Measurements from ENCODE around the gene KASH5. TPM values are rescaled to one million over a fixed set of nuclear protein-coding genes. Genes with fewer than 3 reads are reported as not detected.

The KASH5 gene
- total and polyA plus RNA-seq, 4 donors, result 0.52 to 2.9 (median 1.5) TPM; not detected in 1

DNA sequence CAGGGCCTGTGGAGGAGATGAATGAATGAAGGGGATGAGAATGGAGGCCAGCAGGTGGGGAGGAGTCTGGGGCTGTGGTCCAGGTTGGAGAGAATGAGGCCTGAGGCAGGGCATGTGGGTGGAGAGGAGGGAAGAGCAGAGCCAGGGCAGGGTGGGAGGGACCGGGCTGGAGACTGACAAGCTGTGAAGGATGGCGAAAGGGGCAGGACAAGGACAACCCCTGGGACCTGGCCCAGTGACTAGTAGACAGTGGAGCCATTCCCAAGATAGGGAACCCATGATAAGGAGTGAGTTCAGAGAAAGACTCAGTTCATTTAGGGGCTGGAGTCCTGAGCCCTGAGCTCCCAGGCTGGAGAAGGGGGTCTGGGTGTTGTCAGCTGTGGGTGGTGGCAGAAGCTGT is 32.2 kb downstream of the KASH5 start:
- DNase-seq (no peak), ATAC-seq (ENCODE audit: insufficient read depth, low FRiP score) (no peak)
- peaks cover 0 to under 1% (median 0%) of the 10 kb centered on the region in 4 donors for H3K9me3 ChIP-seq (ENCODE audit: control insufficient read depth in 4 of 4, insufficient read depth in 3 of 4, low read length in 3 of 4)
- no peaks in the 10 kb centered on the region for H3K36me3 ChIP-seq (ENCODE audit: control insufficient read depth in 4 of 4, insufficient read depth in 4 of 4, low read length in 4 of 4)
- H3K4me1 ChIP-seq (ENCODE audit: control insufficient read depth in 5 of 5, insufficient read depth in 5 of 5, low read length in 5 of 5), result peaks cover 0 to 10% (median 7%) of the 10 kb centered on the region in 5 donors
- H3K27ac ChIP-seq (ENCODE audit: low read depth in 1 of 2, low read length in 1 of 2), result no peak overlapping the region
- WGBS, 2 donors, result 75 to 86% methylated on average over 2 of the region's 2 CpGs
- H3K4me3 ChIP-seq, result no peak overlapping the region
- TF ChIP-seq, protein P1, sequence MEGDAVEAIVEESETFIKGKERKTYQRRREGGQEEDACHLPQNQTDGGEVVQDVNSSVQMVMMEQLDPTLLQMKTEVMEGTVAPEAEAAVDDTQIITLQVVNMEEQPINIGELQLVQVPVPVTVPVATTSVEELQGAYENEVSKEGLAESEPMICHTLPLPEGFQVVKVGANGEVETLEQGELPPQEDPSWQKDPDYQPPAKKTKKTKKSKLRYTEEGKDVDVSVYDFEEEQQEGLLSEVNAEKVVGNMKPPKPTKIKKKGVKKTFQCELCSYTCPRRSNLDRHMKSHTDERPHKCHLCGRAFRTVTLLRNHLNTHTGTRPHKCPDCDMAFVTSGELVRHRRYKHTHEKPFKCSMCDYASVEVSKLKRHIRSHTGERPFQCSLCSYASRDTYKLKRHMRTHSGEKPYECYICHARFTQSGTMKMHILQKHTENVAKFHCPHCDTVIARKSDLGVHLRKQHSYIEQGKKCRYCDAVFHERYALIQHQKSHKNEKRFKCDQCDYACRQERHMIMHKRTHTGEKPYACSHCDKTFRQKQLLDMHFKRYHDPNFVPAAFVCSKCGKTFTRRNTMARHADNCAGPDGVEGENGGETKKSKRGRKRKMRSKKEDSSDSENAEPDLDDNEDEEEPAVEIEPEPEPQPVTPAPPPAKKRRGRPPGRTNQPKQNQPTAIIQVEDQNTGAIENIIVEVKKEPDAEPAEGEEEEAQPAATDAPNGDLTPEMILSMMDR (IDR thresholded peaks at IDR 0.05; ENCODE audit: control extremely low read depth, extremely low read depth), result no peak
- H3K9ac ChIP-seq (ENCODE audit: insufficient read depth in 1 of 2, low read length in 2 of 2), result no peak overlapping the region
- peaks cover 9 to 65% (median 55%) of the 10 kb centered on the region in 3 donors for H3K27me3 ChIP-seq (ENCODE audit: control insufficient read depth in 3 of 3, insufficient read depth in 3 of 3, low read length in 2 of 3)

DNA sequence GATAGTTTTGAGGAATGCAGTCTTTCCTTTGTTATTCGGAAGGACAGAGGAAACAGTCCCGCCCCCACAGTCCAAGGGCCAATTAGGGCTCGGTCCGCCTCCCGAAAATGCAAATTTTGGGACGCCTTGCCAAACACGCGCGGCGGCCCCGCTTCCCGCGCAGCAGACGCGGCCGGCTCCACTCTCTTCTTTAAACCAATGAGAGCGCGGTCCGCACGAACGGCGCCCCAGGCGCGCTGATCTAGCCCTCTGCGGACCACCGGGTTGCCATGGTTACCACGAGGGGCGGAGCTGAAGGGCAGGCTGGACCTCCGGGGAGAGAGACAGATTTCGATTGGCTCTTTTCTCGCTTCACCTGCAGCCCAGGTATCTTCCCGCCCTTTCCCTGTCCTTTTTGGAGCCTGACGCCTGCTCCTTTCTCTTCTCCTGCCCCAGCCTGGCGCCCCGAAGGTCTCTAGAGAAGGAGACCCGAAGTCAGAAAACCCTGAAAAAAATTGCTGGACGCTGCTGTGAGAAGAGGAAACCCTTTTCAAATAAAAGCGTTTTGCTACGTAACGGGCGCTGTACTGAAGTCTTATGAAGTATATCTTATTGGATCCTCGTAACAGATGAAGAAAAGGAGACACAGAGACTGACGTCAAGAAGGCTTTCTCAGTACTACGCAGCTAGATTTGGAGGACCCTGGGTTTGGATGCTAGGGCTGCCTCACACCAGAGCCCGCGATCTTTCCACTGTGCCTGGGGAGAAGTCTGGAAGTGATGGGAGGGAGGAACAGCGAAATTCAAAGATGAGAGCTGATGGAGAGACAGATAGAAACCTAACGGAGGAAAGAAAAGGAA is 33.2 kb downstream of the KASH5 start:
- 8% methylated on average over 48 of the region's 48 CpGs for whole genome bisulfite sequencing, 2 donors
- peaks cover 9 to 75% (median 66%) of the 10 kb centered on the region in 3 donors for H3K27me3 ChIP-seq (ENCODE audit: control insufficient read depth in 3 of 3, insufficient read depth in 3 of 3, low read length in 2 of 3)
- H3K36me3 ChIP-seq (ENCODE audit: control insufficient read depth in 4 of 4, insufficient read depth in 4 of 4, low read length in 4 of 4), result no peaks in the 10 kb centered on the region
- DNase-seq (peak; percentile 85 to 86 (median 85)), ATAC-seq (ENCODE audit: insufficient read depth, low FRiP score) (peak; percentile 42)
- H3K9ac ChIP-seq (ENCODE audit: insufficient read depth in 1 of 2, low read length in 2 of 2), result no peak overlapping the region
- no peak overlapping the region for H3K27ac ChIP-seq (ENCODE audit: low read depth in 1 of 2, low read length in 1 of 2)
- peaks cover 0 to 2% (median 0%) of the 10 kb centered on the region in 4 donors for H3K9me3 ChIP-seq (ENCODE audit: control insufficient read depth in 4 of 4, insufficient read depth in 3 of 4, low read length in 3 of 4)
- H3K4me3 ChIP-seq, result no peak overlapping the region
- TF ChIP-seq, protein P1 (IDR thresholded peaks at IDR 0.05; ENCODE audit: control extremely low read depth, extremely low read depth), result no peak
- peaks cover 0 to 10% (median 7%) of the 10 kb centered on the region in 5 donors for H3K4me1 ChIP-seq (ENCODE audit: control insufficient read depth in 5 of 5, insufficient read depth in 5 of 5, low read length in 5 of 5)

DNA sequence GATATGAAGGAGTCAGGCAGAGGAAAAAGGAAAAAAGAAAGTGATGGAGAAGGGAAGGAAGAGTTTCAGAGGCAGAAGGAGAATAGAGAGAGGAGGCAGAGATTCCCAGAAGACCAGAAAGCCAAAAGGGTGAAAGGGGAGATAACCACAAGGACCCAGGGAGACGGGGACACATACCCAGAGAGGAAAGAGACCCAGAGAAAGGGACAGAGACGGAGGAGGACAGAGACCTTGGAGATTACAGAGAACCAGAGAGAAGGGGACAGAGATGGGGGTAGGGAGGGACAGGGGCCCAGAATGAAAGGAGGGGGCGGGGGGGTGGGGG is 33.8 kb downstream of the KASH5 start:
- no peaks in the 10 kb centered on the region for H3K36me3 ChIP-seq (ENCODE audit: control insufficient read depth in 4 of 4, insufficient read depth in 4 of 4, low read length in 4 of 4)
- ATAC-seq (ENCODE audit: insufficient read depth, low FRiP score) (no peak), DNase-seq (no peak)
- peaks cover 0 to 11% (median 7%) of the 10 kb centered on the region in 5 donors for H3K4me1 ChIP-seq (ENCODE audit: control insufficient read depth in 5 of 5, insufficient read depth in 5 of 5, low read length in 5 of 5)
- TF ChIP-seq, protein P1 (IDR thresholded peaks at IDR 0.05; ENCODE audit: control extremely low read depth, extremely low read depth), result no peak
- WGBS, 2 donors, result 26 to 47% methylated on average over 3 of the region's 3 CpGs
- no peak overlapping the region for H3K27ac ChIP-seq (ENCODE audit: low read depth in 1 of 2, low read length in 1 of 2)
- peaks cover 0 to 2% (median 0%) of the 10 kb centered on the region in 4 donors for H3K9me3 ChIP-seq (ENCODE audit: control insufficient read depth in 4 of 4, insufficient read depth in 3 of 4, low read length in 3 of 4)
- H3K27me3 ChIP-seq (ENCODE audit: control insufficient read depth in 3 of 3, insufficient read depth in 3 of 3, low read length in 2 of 3), result peaks cover 9 to 80% (median 72%) of the 10 kb centered on the region in 3 donors
- no peak overlapping the region for H3K9ac ChIP-seq (ENCODE audit: insufficient read depth in 1 of 2, low read length in 2 of 2)
- no peak overlapping the region for H3K4me3 ChIP-seq

Measured in lung (tissue), 12 donors.